ENCODE results near the gene EPN2. TPM values are rescaled to one million over a fixed set of nuclear protein-coding genes. Genes with fewer than 3 reads are reported as not detected.

The EPN2 gene
- total and polyA plus RNA-seq, 2 experiments from 2014 or later: 19.0 to 35.9 TPM

DNA sequence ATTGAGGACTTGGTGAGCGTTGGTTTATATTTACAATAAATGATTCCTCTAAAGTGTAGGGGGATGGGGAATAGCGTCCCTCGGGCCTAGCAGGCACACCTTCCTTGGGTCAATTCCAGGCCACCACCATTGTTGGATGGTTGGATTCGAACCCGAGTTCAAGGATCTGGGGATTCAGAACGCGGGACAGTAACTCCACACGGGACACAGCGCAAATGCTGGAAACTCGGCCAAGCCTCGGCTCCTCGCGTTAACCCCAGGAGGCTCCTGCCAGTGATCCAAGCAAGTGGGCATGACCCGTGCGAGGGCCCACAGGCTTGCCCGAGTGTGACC is 124.7 kb downstream of the EPN2 start:
- Histone ChIP-seq H3K27ac (peak overlapping the region; percentile 89), H3K4me1 (ENCODE audit: insufficient read depth) (peaks cover 12% of the 10 kb centered on the region), H4K20me1 (ENCODE audit: insufficient read depth, poor library complexity, severe bottlenecking) (no peaks in the 10 kb centered on the region), H3K27me3 (no peaks in the 10 kb centered on the region), H3K4me2 (peak overlapping the region; percentile 86), H2AFZ (peak overlapping the region; percentile 86), H3K36me3 (replicated peaks; ENCODE audit: insufficient read depth, low read depth) (no peaks in the 10 kb centered on the region), H3K4me3 (peak overlapping the region; percentile 76), H3K9me2 (replicated peaks; ENCODE audit: insufficient read depth) (no peaks in the 10 kb centered on the region), H3K9me3 (ENCODE audit: low read depth) (no peaks in the 10 kb centered on the region), H3K79me2 (peaks cover 7% of the 10 kb centered on the region)
- WGBS (ENCODE audit: low lambda C conversion rate, missing lambda C conversion rate): 42% methylated on average over 16 of the region's 16 CpGs
- DNase-seq (ENCODE audit: low spot score): no peak
- TF ChIP-seq CTCF (IDR thresholded peaks at IDR 0.05; ENCODE audit: poor library complexity) (no peak), EZH2phosphoT487 (IDR thresholded peaks at IDR 0.05; ENCODE audit: low read depth, severe bottlenecking, unreplicated experiment) (no peak), EZH2 (IDR thresholded peaks at IDR 0.05; ENCODE audit: borderline replicate concordance) (no peak)

GRCh38 chr17:19362277-19363113 is 125.3 kb downstream of the EPN2 start, which contains the start of gene B9D1:
B9D1 (minus strand) TSS chr17:19362723; CDS start chr17:19362569, 154 bp downstream.
- Histone ChIP-seq H3K4me2 (peak within 1 kb of the TSS; percentile 86), H3K27ac (peak within 1 kb of the TSS; percentile 89), H3K9me3 (ENCODE audit: low read depth) (no peaks in the 10 kb centered on the region), H3K4me3 (peak within 1 kb of the TSS; percentile 76), H3K4me1 (ENCODE audit: insufficient read depth) (peaks cover 12% of the 10 kb centered on the region), H3K79me2 (peaks cover 7% of the 10 kb centered on the region), H4K20me1 (ENCODE audit: insufficient read depth, poor library complexity, severe bottlenecking) (no peaks in the 10 kb centered on the region), H2AFZ (peak within 1 kb of the TSS; percentile 86), H3K9me2 (replicated peaks; ENCODE audit: insufficient read depth) (no peaks in the 10 kb centered on the region), H3K27me3 (no peaks in the 10 kb centered on the region), H3K36me3 (replicated peaks; ENCODE audit: insufficient read depth, low read depth) (no peaks in the 10 kb centered on the region)
- WGBS (ENCODE audit: low lambda C conversion rate, missing lambda C conversion rate): 1% methylated on average over 57 of the region's 83 CpGs
- no peak for TF ChIP-seq EZH2phosphoT487 (IDR thresholded peaks at IDR 0.05; ENCODE audit: low read depth, severe bottlenecking, unreplicated experiment)
- TF ChIP-seq EZH2 (IDR thresholded peaks at IDR 0.05; ENCODE audit: borderline replicate concordance): no peak
- TF ChIP-seq CTCF (IDR thresholded peaks at IDR 0.05; ENCODE audit: poor library complexity): peak; percentile 100
- DNase-seq (ENCODE audit: low spot score): peak; percentile 97

DNA sequence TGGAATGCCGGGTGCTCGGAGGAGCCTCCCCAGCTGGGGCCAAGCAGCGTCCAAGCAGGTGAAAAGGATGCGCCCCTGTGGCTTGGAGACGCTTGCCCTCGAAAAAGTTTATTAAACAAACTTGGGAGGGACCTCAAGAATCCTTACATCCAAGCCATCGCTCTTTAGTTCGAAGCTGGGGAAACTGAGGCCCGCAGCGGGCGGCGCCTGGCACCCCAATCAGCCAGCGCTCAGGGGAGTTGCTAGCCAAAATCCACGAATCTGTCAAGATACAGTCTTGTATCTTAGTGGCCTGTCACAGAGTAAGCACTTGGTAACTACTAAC is 125.9 kb downstream of the EPN2 start:
- H4K20me1 ChIP-seq (ENCODE audit: insufficient read depth, poor library complexity, severe bottlenecking): no peaks in the 10 kb centered on the region
- H3K27me3 ChIP-seq: no peaks in the 10 kb centered on the region
- peak overlapping the region; percentile 89 for H3K27ac ChIP-seq
- peaks cover 7% of the 10 kb centered on the region for H3K79me2 ChIP-seq
- H2AFZ ChIP-seq: peak overlapping the region; percentile 33
- H3K4me1 ChIP-seq (ENCODE audit: insufficient read depth): peaks cover 12% of the 10 kb centered on the region
- no peaks in the 10 kb centered on the region for H3K9me2 ChIP-seq (replicated peaks; ENCODE audit: insufficient read depth)
- no peak for DNase-seq (ENCODE audit: low spot score)
- H3K36me3 ChIP-seq (replicated peaks; ENCODE audit: insufficient read depth, low read depth): no peaks in the 10 kb centered on the region
- no peak overlapping the region for H3K4me3 ChIP-seq
- no peaks in the 10 kb centered on the region for H3K9me3 ChIP-seq (ENCODE audit: low read depth)
- 40% methylated on average over 14 of the region's 14 CpGs for WGBS (ENCODE audit: low lambda C conversion rate, missing lambda C conversion rate)
- TF ChIP-seq EZH2 (IDR thresholded peaks at IDR 0.05; ENCODE audit: borderline replicate concordance): no peak
- no peak for TF ChIP-seq EZH2phosphoT487 (IDR thresholded peaks at IDR 0.05; ENCODE audit: low read depth, severe bottlenecking, unreplicated experiment)
- no peak for TF ChIP-seq CTCF (IDR thresholded peaks at IDR 0.05; ENCODE audit: poor library complexity)
- H3K4me2 ChIP-seq: peak overlapping the region; percentile 86

Data from hepatocyte (in vitro differentiated cells).